Activated naive CD4-positive, alpha-beta T cell treated with anti-CD3 and anti-CD28 coated beads, Interleukin-2, amount 50 U/mL, for 24 hours (primary cell): ENCODE measurements around the gene ITSN1.
"Not testable (repeated sequence)": the region's sequence is repeated elsewhere in the genome, so short reads cannot be mapped to it uniquely, and the experiment has no call there.

Experiments
- H3K27ac Mint-ChIP-seq: one replicate; pipeline ENCODE4 v1.8.0; 2021; ENCODE audit warnings: mild to moderate bottlenecking, mixed read lengths
- H3K27me3 Mint-ChIP-seq: one replicate; pipeline ENCODE4 v1.8.0; 2021; ENCODE audit warnings: mixed read lengths
- H3K36me3 Mint-ChIP-seq: one replicate; pipeline ENCODE4 v1.8.0; 2021; ENCODE audit warnings: mixed read lengths
- H3K4me1 Mint-ChIP-seq: one replicate; pipeline ENCODE4 v1.8.0; 2021; ENCODE audit warnings: mixed read lengths
- H3K4me3 Mint-ChIP-seq: one replicate; pipeline ENCODE4 v1.8.0; 2021; ENCODE audit warnings: mild to moderate bottlenecking, mixed read lengths
- H3K9me3 Mint-ChIP-seq: one replicate; pipeline ENCODE4 v1.8.0; 2021; ENCODE audit warnings: mixed read lengths

The ITSN1 gene

GRCh38 chr21:33663241-33663640, 20.9 kb downstream of the ITSN1 start:
- H3K27me3 Mint-ChIP-seq = peaks cover 5% of the 10 kb centered on the region
- H3K4me1 Mint-ChIP-seq = no peaks in the 10 kb centered on the region
- H3K36me3 Mint-ChIP-seq = peaks cover 4% of the 10 kb centered on the region
- H3K4me3 Mint-ChIP-seq = no peak overlapping the region
- peaks cover 5% of the 10 kb centered on the region for H3K9me3 Mint-ChIP-seq
- H3K27ac Mint-ChIP-seq = no peak overlapping the region

GRCh38 chr21:33664135-33664534, 21.8 kb downstream of the ITSN1 start:
- Mint-ChIP-seq H3K4me3 (no peak overlapping the region), H3K9me3 (peaks cover 5% of the 10 kb centered on the region), H3K27me3 (peaks cover 2% of the 10 kb centered on the region), H3K27ac (no peak overlapping the region), H3K36me3 (peaks cover 4% of the 10 kb centered on the region), H3K4me1 (no peaks in the 10 kb centered on the region)

GRCh38 chr21:33666153-33666552, 23.9 kb downstream of the ITSN1 start:
- H3K27ac Mint-ChIP-seq = no peak overlapping the region
- H3K9me3 Mint-ChIP-seq = peaks cover 5% of the 10 kb centered on the region
- peaks cover 3% of the 10 kb centered on the region for H3K36me3 Mint-ChIP-seq
- H3K4me3 Mint-ChIP-seq = no peak overlapping the region
- no peaks in the 10 kb centered on the region for H3K4me1 Mint-ChIP-seq
- peaks cover 2% of the 10 kb centered on the region for H3K27me3 Mint-ChIP-seq

GRCh38 chr21:33667636-33668035, 25.3 kb downstream of the ITSN1 start:
- no peak overlapping the region for H3K4me3 Mint-ChIP-seq
- no peaks in the 10 kb centered on the region for H3K9me3 Mint-ChIP-seq
- H3K27me3 Mint-ChIP-seq = no peaks in the 10 kb centered on the region
- H3K36me3 Mint-ChIP-seq = no peaks in the 10 kb centered on the region
- H3K4me1 Mint-ChIP-seq = no peaks in the 10 kb centered on the region
- H3K27ac Mint-ChIP-seq = no peak overlapping the region

GRCh38 chr21:33668180-33668579, 25.9 kb downstream of the ITSN1 start:
- Mint-ChIP-seq H3K4me1 (no peaks in the 10 kb centered on the region), H3K27me3 (no peaks in the 10 kb centered on the region), H3K4me3 (no peak overlapping the region), H3K27ac (no peak overlapping the region), H3K9me3 (no peaks in the 10 kb centered on the region), H3K36me3 (no peaks in the 10 kb centered on the region)

- H3K27ac Mint-ChIP-seq = no peak overlapping the region
- H3K27me3 Mint-ChIP-seq = no peaks in the 10 kb centered on the region
- no peak overlapping the region for H3K4me3 Mint-ChIP-seq
- H3K9me3 Mint-ChIP-seq = no peaks in the 10 kb centered on the region
- no peaks in the 10 kb centered on the region for H3K36me3 Mint-ChIP-seq
- H3K4me1 Mint-ChIP-seq = no peaks in the 10 kb centered on the region
Observed at GRCh38 chr21:33668620-33669019, 26.3 kb downstream of the ITSN1 start.

- Mint-ChIP-seq H3K9me3 (no peaks in the 10 kb centered on the region), H3K27ac (no peak overlapping the region), H3K36me3 (no peaks in the 10 kb centered on the region), H3K4me1 (no peaks in the 10 kb centered on the region), H3K27me3 (no peaks in the 10 kb centered on the region), H3K4me3 (no peak overlapping the region)
Observed at GRCh38 chr21:33670076-33670978, 28.0 kb downstream of the ITSN1 start.

GRCh38 chr21:33673473-33673872, 31.2 kb downstream of the ITSN1 start:
- H3K27me3 Mint-ChIP-seq = no peaks in the 10 kb centered on the region
- H3K36me3 Mint-ChIP-seq = peaks cover 2% of the 10 kb centered on the region
- no peak overlapping the region for H3K27ac Mint-ChIP-seq
- H3K4me3 Mint-ChIP-seq = no peak overlapping the region
- H3K4me1 Mint-ChIP-seq = no peaks in the 10 kb centered on the region
- no peaks in the 10 kb centered on the region for H3K9me3 Mint-ChIP-seq

GRCh38 chr21:33674226-33674625, 31.9 kb downstream of the ITSN1 start:
- H3K27ac Mint-ChIP-seq = no peak overlapping the region
- H3K36me3 Mint-ChIP-seq = peaks cover 2% of the 10 kb centered on the region
- no peaks in the 10 kb centered on the region for H3K27me3 Mint-ChIP-seq
- H3K9me3 Mint-ChIP-seq = no peaks in the 10 kb centered on the region
- H3K4me3 Mint-ChIP-seq = no peak overlapping the region
- H3K4me1 Mint-ChIP-seq = no peaks in the 10 kb centered on the region

- not testable (repeated sequence) for H3K36me3 Mint-ChIP-seq, H3K4me1 Mint-ChIP-seq, H3K9me3 Mint-ChIP-seq, H3K4me3 Mint-ChIP-seq, H3K27me3 Mint-ChIP-seq, H3K27ac Mint-ChIP-seq
Observed at GRCh38 chr21:33676666-33677065, 34.4 kb downstream of the ITSN1 start.

- H3K36me3 Mint-ChIP-seq = peaks cover 5% of the 10 kb centered on the region
- no peak overlapping the region for H3K4me3 Mint-ChIP-seq
- H3K4me1 Mint-ChIP-seq = no peaks in the 10 kb centered on the region
- no peaks in the 10 kb centered on the region for H3K9me3 Mint-ChIP-seq
- H3K27me3 Mint-ChIP-seq = no peaks in the 10 kb centered on the region
- no peak overlapping the region for H3K27ac Mint-ChIP-seq
Observed at GRCh38 chr21:33677450-33677849, 35.1 kb downstream of the ITSN1 start.

GRCh38 chr21:33680870-33681269, 38.6 kb downstream of the ITSN1 start:
- peaks cover 1% of the 10 kb centered on the region for H3K27me3 Mint-ChIP-seq
- H3K36me3 Mint-ChIP-seq = peaks cover 5% of the 10 kb centered on the region
- no peaks in the 10 kb centered on the region for H3K4me1 Mint-ChIP-seq
- H3K4me3 Mint-ChIP-seq = no peak overlapping the region
- no peak overlapping the region for H3K27ac Mint-ChIP-seq
- H3K9me3 Mint-ChIP-seq = no peaks in the 10 kb centered on the region

GRCh38 chr21:33682992-33683627, 40.8 kb downstream of the ITSN1 start:
- Mint-ChIP-seq H3K27me3 (peaks cover 1% of the 10 kb centered on the region), H3K4me1 (no peaks in the 10 kb centered on the region), H3K27ac (no peak overlapping the region), H3K9me3 (no peaks in the 10 kb centered on the region), H3K36me3 (peaks cover 3% of the 10 kb centered on the region), H3K4me3 (no peak overlapping the region)

- Mint-ChIP-seq H3K4me3 (no peak overlapping the region), H3K4me1 (no peaks in the 10 kb centered on the region), H3K36me3 (peaks cover 3% of the 10 kb centered on the region)
Observed at GRCh38 chr21:33684068-33684467, 41.8 kb downstream of the ITSN1 start.

GRCh38 chr21:33684923-33685560, 42.7 kb downstream of the ITSN1 start:
- Mint-ChIP-seq H3K4me3 (no peak overlapping the region), H3K4me1 (no peaks in the 10 kb centered on the region), H3K27me3 (peaks cover 1% of the 10 kb centered on the region), H3K27ac (no peak overlapping the region), H3K9me3 (no peaks in the 10 kb centered on the region), H3K36me3 (peaks cover 3% of the 10 kb centered on the region)

More at GRCh38 chr21:33684068-33684467, 41.8 kb downstream of the ITSN1 start:
- Mint-ChIP-seq H3K9me3 (no peaks in the 10 kb centered on the region), H3K27ac (no peak overlapping the region), H3K27me3 (peaks cover 1% of the 10 kb centered on the region)

- H3K27ac Mint-ChIP-seq = no peak overlapping the region
- no peaks in the 10 kb centered on the region for H3K4me1 Mint-ChIP-seq
- no peak overlapping the region for H3K4me3 Mint-ChIP-seq
- H3K27me3 Mint-ChIP-seq = peaks cover 1% of the 10 kb centered on the region
- H3K9me3 Mint-ChIP-seq = no peaks in the 10 kb centered on the region
- peaks cover 2% of the 10 kb centered on the region for H3K36me3 Mint-ChIP-seq
Observed at GRCh38 chr21:33685613-33686197, 43.4 kb downstream of the ITSN1 start.
